Measurements from ENCODE around the gene EPHB3. TPM values are rescaled to one million over a fixed set of nuclear protein-coding genes. Genes with fewer than 3 reads are reported as not detected.

EPHB3 gene
- total RNA-seq, 1 donor from 2014 or later = 17.2 TPM

GRCh38 chr3:184513276-184514170, 48.1 kb upstream of the EPHB3 start:
- FAIRE-seq (no peak), DNase-seq (ENCODE audit: low read depth) (peak; percentile 42)
- no peaks in the 10 kb centered on the region for H3K36me3 Mint-ChIP-seq (ENCODE audit: low read depth, unreplicated experiment)
- Histone ChIP-seq H3K4me2 (ENCODE audit: low read length) (peak overlapping the region; percentile 82), H3K4me3 (ENCODE audit: insufficient read depth, low read depth, low read length) (peak overlapping the region; percentile 16), H3K36me3 (ENCODE audit: insufficient read depth, low read length) (no peaks in the 10 kb centered on the region), H4K20me1 (ENCODE audit: insufficient read depth, low read length) (no peaks in the 10 kb centered on the region), H3K4me1 (ENCODE audit: insufficient read depth, low read length) (peaks cover 11% of the 10 kb centered on the region), H2AFZ (ENCODE audit: low read depth, low read length) (peak overlapping the region; percentile 87), H3K9me3 (ENCODE audit: insufficient read depth, low read depth, low read length) (peaks cover 3% of the 10 kb centered on the region), H3K27ac (ENCODE audit: low read depth, low read length) (no peak overlapping the region), H3K79me2 (ENCODE audit: insufficient read depth, low read length) (no peaks in the 10 kb centered on the region), H3K27me3 (ENCODE audit: insufficient read depth, low read length) (peaks cover 49% of the 10 kb centered on the region), H3K9ac (ENCODE audit: low read length) (peak overlapping the region; percentile 33)
- peak; percentile 94 for TF ChIP-seq EZH2 (IDR thresholded peaks at IDR 0.05; ENCODE audit: insufficient read depth, low read length)
- TF ChIP-seq, protein P1, sequence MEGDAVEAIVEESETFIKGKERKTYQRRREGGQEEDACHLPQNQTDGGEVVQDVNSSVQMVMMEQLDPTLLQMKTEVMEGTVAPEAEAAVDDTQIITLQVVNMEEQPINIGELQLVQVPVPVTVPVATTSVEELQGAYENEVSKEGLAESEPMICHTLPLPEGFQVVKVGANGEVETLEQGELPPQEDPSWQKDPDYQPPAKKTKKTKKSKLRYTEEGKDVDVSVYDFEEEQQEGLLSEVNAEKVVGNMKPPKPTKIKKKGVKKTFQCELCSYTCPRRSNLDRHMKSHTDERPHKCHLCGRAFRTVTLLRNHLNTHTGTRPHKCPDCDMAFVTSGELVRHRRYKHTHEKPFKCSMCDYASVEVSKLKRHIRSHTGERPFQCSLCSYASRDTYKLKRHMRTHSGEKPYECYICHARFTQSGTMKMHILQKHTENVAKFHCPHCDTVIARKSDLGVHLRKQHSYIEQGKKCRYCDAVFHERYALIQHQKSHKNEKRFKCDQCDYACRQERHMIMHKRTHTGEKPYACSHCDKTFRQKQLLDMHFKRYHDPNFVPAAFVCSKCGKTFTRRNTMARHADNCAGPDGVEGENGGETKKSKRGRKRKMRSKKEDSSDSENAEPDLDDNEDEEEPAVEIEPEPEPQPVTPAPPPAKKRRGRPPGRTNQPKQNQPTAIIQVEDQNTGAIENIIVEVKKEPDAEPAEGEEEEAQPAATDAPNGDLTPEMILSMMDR (IDR thresholded peaks at IDR 0.05; ENCODE audit: insufficient read depth, low read depth, low read length) = peak; percentile 67
- H3K27ac Mint-ChIP-seq (ENCODE audit: unreplicated experiment) = no peak overlapping the region
- H3K4me1 Mint-ChIP-seq (ENCODE audit: low read depth, unreplicated experiment) = peaks cover 5% of the 10 kb centered on the region
- peaks cover 50% of the 10 kb centered on the region for H3K27me3 Mint-ChIP-seq (ENCODE audit: low read depth, unreplicated experiment)
- no peak overlapping the region for H3K4me3 Mint-ChIP-seq (ENCODE audit: unreplicated experiment)
- H3K9me3 Mint-ChIP-seq (ENCODE audit: unreplicated experiment) = peaks cover 18% of the 10 kb centered on the region

DNA sequence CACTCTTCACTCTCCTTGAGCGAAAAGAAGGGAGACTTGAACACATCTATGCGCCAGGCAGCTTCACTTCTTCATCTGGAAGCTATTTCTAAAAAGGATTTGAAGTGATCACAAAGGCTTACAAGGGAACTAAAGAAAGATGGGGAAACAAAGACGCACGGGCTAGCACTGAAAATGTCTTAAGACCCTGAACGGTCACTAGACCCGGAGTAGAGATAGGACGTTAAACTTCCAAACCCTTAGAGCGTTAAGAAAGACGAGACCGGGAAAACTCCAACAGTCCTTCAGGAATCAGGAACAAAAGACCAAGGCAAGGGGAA, 47.5 kb upstream of the EPHB3 start:
- no peak overlapping the region for H3K4me3 ChIP-seq (ENCODE audit: insufficient read depth, low read depth, low read length)
- H3K9me3 Mint-ChIP-seq (ENCODE audit: unreplicated experiment) = peaks cover 18% of the 10 kb centered on the region
- peak overlapping the region; percentile 18 for H3K4me3 Mint-ChIP-seq (ENCODE audit: unreplicated experiment)
- peaks cover 49% of the 10 kb centered on the region for H3K27me3 ChIP-seq (ENCODE audit: insufficient read depth, low read length)
- H3K27me3 Mint-ChIP-seq (ENCODE audit: low read depth, unreplicated experiment) = peaks cover 44% of the 10 kb centered on the region
- no peaks in the 10 kb centered on the region for H3K36me3 ChIP-seq (ENCODE audit: insufficient read depth, low read length)
- H2AFZ ChIP-seq (ENCODE audit: low read depth, low read length) = peak overlapping the region; percentile 87
- H3K4me1 Mint-ChIP-seq (ENCODE audit: low read depth, unreplicated experiment) = peaks cover 5% of the 10 kb centered on the region
- no peaks in the 10 kb centered on the region for H3K36me3 Mint-ChIP-seq (ENCODE audit: low read depth, unreplicated experiment)
- no peak for FAIRE-seq
- H3K27ac Mint-ChIP-seq (ENCODE audit: unreplicated experiment) = no peak overlapping the region
- TF ChIP-seq EZH2 (IDR thresholded peaks at IDR 0.05; ENCODE audit: insufficient read depth, low read length) = no peak
- TF ChIP-seq, protein P1 (IDR thresholded peaks at IDR 0.05; ENCODE audit: insufficient read depth, low read depth, low read length) = no peak
- peak overlapping the region; percentile 33 for H3K9ac ChIP-seq (ENCODE audit: low read length)
- H3K27ac ChIP-seq (ENCODE audit: low read depth, low read length) = no peak overlapping the region
- DNase-seq (ENCODE audit: low read depth) = no peak
- peaks cover 3% of the 10 kb centered on the region for H3K9me3 ChIP-seq (ENCODE audit: insufficient read depth, low read depth, low read length)
- no peaks in the 10 kb centered on the region for H3K79me2 ChIP-seq (ENCODE audit: insufficient read depth, low read length)
- H4K20me1 ChIP-seq (ENCODE audit: insufficient read depth, low read length) = no peaks in the 10 kb centered on the region
- peaks cover 11% of the 10 kb centered on the region for H3K4me1 ChIP-seq (ENCODE audit: insufficient read depth, low read length)
- peak overlapping the region; percentile 82 for H3K4me2 ChIP-seq (ENCODE audit: low read length)
